GM18867 (cell line): ENCODE results near the gene DNAJC5.
"Not testable (repeated sequence)": the region's sequence is repeated elsewhere in the genome, so short reads cannot be mapped to it uniquely, and the experiment has no call there.

Source experiments
- ATAC-seq: cut with Tn5 transposase; IDR thresholded peaks from one replicate; pipeline ENCODE4 v1.9.1; 2021; ENCODE audit warnings: mild to moderate bottlenecking, moderate library complexity; ENCODE audit not compliant: unreplicated experiment

DNAJC5 gene

GRCh38 chr20:63861365-63861934 is 33.5 kb upstream of the DNAJC5 start, which contains the start of gene ABHD16B:
ABHD16B (plus strand) TSS chr20:63861498; CDS start chr20:63861541, 43 bp downstream.
- no peak for ATAC-seq

GRCh38 chr20:63861981-63862901 is 32.7 kb upstream of the DNAJC5 start:
- ATAC-seq: no peak

GRCh38 chr20:63863021-63863797 is 31.7 kb upstream of the DNAJC5 start:
- no peak for ATAC-seq

GRCh38 chr20:63863798-63864544 is 31.0 kb upstream of the DNAJC5 start:
- peak; percentile 56 for ATAC-seq

- ATAC-seq: no peak
Observed at GRCh38 chr20:63864545-63864977, 30.4 kb upstream of the DNAJC5 start.

GRCh38 chr20:63864978-63865640 is 29.8 kb upstream of the DNAJC5 start, which contains the start of gene TPD52L2:
TPD52L2 (plus strand) TSS chr20:63865270; CDS start chr20:63865366, 96 bp downstream.
- ATAC-seq: peak; percentile 73

GRCh38 chr20:63867042-63867441 is 27.9 kb upstream of the DNAJC5 start:
- ATAC-seq: not testable (repeated sequence)

GRCh38 chr20:63868264-63868663 is 26.7 kb upstream of the DNAJC5 start:
- no peak for ATAC-seq

- ATAC-seq: no peak
Observed at GRCh38 chr20:63873477-63873971, 21.4 kb upstream of the DNAJC5 start.

GRCh38 chr20:63874241-63874640 is 20.7 kb upstream of the DNAJC5 start:
- not testable (repeated sequence) for ATAC-seq

GRCh38 chr20:63876489-63877036 is 18.4 kb upstream of the DNAJC5 start:
- no peak for ATAC-seq

- ATAC-seq: no peak
Observed at GRCh38 chr20:63877755-63878470, 17.0 kb upstream of the DNAJC5 start.

GRCh38 chr20:63878899-63879663 is 15.8 kb upstream of the DNAJC5 start:
- no peak for ATAC-seq

- not testable (repeated sequence) for ATAC-seq
Observed at GRCh38 chr20:63880901-63881300, 14.0 kb upstream of the DNAJC5 start.

- ATAC-seq: no peak
Observed at GRCh38 chr20:63881451-63882226, 13.3 kb upstream of the DNAJC5 start.

GRCh38 chr20:63882257-63883200 is 12.4 kb upstream of the DNAJC5 start:
- no peak for ATAC-seq
